ENCODE measurements around the gene ZIC1. TPM values are rescaled to one million over a fixed set of nuclear protein-coding genes. Genes with fewer than 3 reads are reported as not detected.

Gene ZIC1
- total and polyA plus RNA-seq, 2 of the 4 experiments (the other 2 are of a cell fraction) = not detected

GRCh38 chr3:147401421-147401820 lies 7.7 kb upstream of the ZIC1 start:
- no CpG with 5 or more reads among the region's 1 CpG for WGBS, 2 experiments (ENCODE audit: extremely low coverage in 2 of 2, insufficient read length in 1 of 2)
- Histone ChIP-seq H3K4me1 (ENCODE audit: control insufficient read depth, insufficient read depth, low read length) (no peaks in the 10 kb centered on the region), H3K18ac (ENCODE audit: low read depth, low read length) (no peak overlapping the region), H3K56ac (ENCODE audit: extremely low read depth, insufficient read depth, low read length) (no peak overlapping the region), H2AK5ac (ENCODE audit: low read depth, low read length) (no peak overlapping the region), H3K27me3 (ENCODE audit: control insufficient read depth, insufficient read depth, low read length) (peaks cover 74% of the 10 kb centered on the region), H2AK9ac (replicated peaks; ENCODE audit: low read depth, low read length, poor library complexity) (no peak overlapping the region), H2BK15ac (ENCODE audit: low read depth, low read length) (no peak overlapping the region), H2BK120ac (ENCODE audit: low read depth, low read length) (no peak overlapping the region), H3K4ac (ENCODE audit: low read depth, low read length) (no peak overlapping the region), H3K4me2 (ENCODE audit: low read depth, low read length) (no peak overlapping the region), H4K8ac (ENCODE audit: low read depth in 2 of 2, low read length in 2 of 2) (no peak overlapping the region), H3K23ac (ENCODE audit: low read depth, low read length) (no peak overlapping the region), H2BK5ac (ENCODE audit: low read depth, low read length, poor library complexity, severe bottlenecking) (no peak overlapping the region), H3K27ac (ENCODE audit: insufficient read depth, low read length) (no peak overlapping the region), H3K4me3 (ENCODE audit: insufficient read depth, low read depth, low read length) (no peak overlapping the region), H3K9ac (ENCODE audit: low read depth, low read length) (no peak overlapping the region), H3K9me1 (ENCODE audit: insufficient read depth, low read length) (no peaks in the 10 kb centered on the region), H4K20me1 (ENCODE audit: insufficient read depth, low read length) (no peaks in the 10 kb centered on the region), H3K79me1 (ENCODE audit: low read depth in 1 of 2, low read length in 2 of 2) (no peaks in the 10 kb centered on the region), H2AFZ (replicated peaks; ENCODE audit: low read length, poor library complexity) (no peak overlapping the region), H3K9me3 (ENCODE audit: control insufficient read depth, insufficient read depth, low read length) (peaks cover 12% of the 10 kb centered on the region; the same call in 1 of the 2 replicates), H3K14ac (replicated peaks; ENCODE audit: low read depth, low read length) (no peak overlapping the region), H3K36me3 (ENCODE audit: control insufficient read depth, insufficient read depth, low read length) (no peaks in the 10 kb centered on the region), H4K91ac (ENCODE audit: insufficient read depth, low read depth, low read length) (no peak overlapping the region), H4K5ac (ENCODE audit: low read depth, low read length) (no peak overlapping the region), H2BK20ac (ENCODE audit: low read depth, low read length) (no peak overlapping the region)
- in situ Hi-C loops (cut with MboI; ENCODE audit: low sequenced_read_pairs) = no loop called here
- ChIA-PET CTCF (interaction anchor here (0.6 kb wide), 1 partner anchor 13 kb away, joined by 3 read pairs; no protein-coding TSS in a partner anchor), POLR2A (ENCODE audit: unreplicated experiment) (no interaction called here)
- intact Hi-C loops (cut with micrococcal nuclease) = no loop called here
- TF ChIP-seq USF2 (IDR thresholded peaks at IDR 0.05; ENCODE audit: low read depth, low read length) (no peak), RCOR1 (IDR thresholded peaks at IDR 0.05; ENCODE audit: insufficient replicate concordance, low read length) (no peak), MXI1 (IDR thresholded peaks at IDR 0.05; ENCODE audit: borderline replicate concordance, low read depth, low read length) (no peak), MAZ (IDR thresholded peaks at IDR 0.05; ENCODE audit: borderline replicate concordance, low read depth, low read length) (no peak), RAD21 (IDR thresholded peaks at IDR 0.05; ENCODE audit: low read length) (no peak), FOS (IDR thresholded peaks at IDR 0.05; ENCODE audit: low read depth, low read length) (no peak), SMC3 (IDR thresholded peaks at IDR 0.05; ENCODE audit: low read depth, low read length) (no peak), RFX5 (IDR thresholded peaks at IDR 0.05; ENCODE audit: low read depth, low read length) (no peak)
- DNase-seq (no peak), ATAC-seq (ENCODE audit: low read depth) (no peak)
- dilution Hi-C loops (cut with HindIII; ENCODE audit: low sequenced_read_pairs, unreplicated experiment) = no loop called here
- no TSS peak for BruUV-seq (replicated peaks)

Data from IMR-90 (cell line).